MM.1S (cell line): Measurements from ENCODE around the gene CCDC90B.

Source experiments
- DNase-seq: peaks from one replicate; pipeline ENCODE4 v3.0.0-alpha.2; 2015
- H2AFZ ChIP-seq: fragments of 300-600 bp; sonication (generic); 2 replicates; pipeline ENCODE4 v1.6.0; 2016; ENCODE audit warnings: antibody characterized with exemption, low read length
- H3F3A ChIP-seq: fragments of 300-600 bp; sonication (generic); 2 replicates; pipeline ENCODE4 v1.6.1; 2016; ENCODE audit warnings: mild to moderate bottlenecking, antibody characterized with exemption, low read length, moderate library complexity, mixed read lengths; ENCODE audit not compliant: insufficient read depth
- H3K27ac ChIP-seq: fragments of 300-600 bp; sonication (generic); 2 replicates; pipeline ENCODE4 v1.5.1; 2016; ENCODE audit warnings: mild to moderate bottlenecking, low read length
- H3K27me3 ChIP-seq: fragments of 300-600 bp; sonication (generic); replicated peaks from 2 replicates; pipeline ENCODE4 v1.6.0; 2016; ENCODE audit warnings: low read length; ENCODE audit not compliant: insufficient read depth
- H3K36me3 ChIP-seq: fragments of 300-600 bp; sonication (generic); replicated peaks from 2 replicates; pipeline ENCODE4 v1.6.1; 2016; ENCODE audit warnings: mild to moderate bottlenecking, low read length, mixed read lengths; ENCODE audit not compliant: insufficient read depth
- H3K4me1 ChIP-seq: fragments of 300-600 bp; sonication (generic); 2 replicates; pipeline ENCODE4 v1.6.1; 2016; ENCODE audit warnings: low read length, mixed read lengths
- H3K4me2 ChIP-seq: fragments of 300-600 bp; sonication (generic); 2 replicates; pipeline ENCODE4 v1.6.0; 2016; ENCODE audit warnings: low read depth, low read length
- H3K4me3 ChIP-seq: fragments of 300-600 bp; sonication (generic); 2 replicates; pipeline ENCODE4 v1.5.1; 2016; ENCODE audit warnings: low read length, mixed read lengths
- H3K79me2 ChIP-seq: fragments of 300-600 bp; sonication (generic); 2 replicates; pipeline ENCODE4 v1.6.1; 2016; ENCODE audit warnings: mixed run types, low read length, mixed read lengths
- H3K9ac ChIP-seq: fragments of 300-600 bp; sonication (generic); 2 replicates; pipeline ENCODE4 v1.6.1; 2016; ENCODE audit warnings: low read length, mixed read lengths
- H3K9me2 ChIP-seq: fragments of 300-600 bp; sonication (generic); replicated peaks from 2 replicates; pipeline ENCODE4 v1.6.1; 2016; ENCODE audit warnings: mild to moderate bottlenecking, low read length, mixed read lengths; ENCODE audit not compliant: insufficient read depth
- H3K9me3 ChIP-seq: fragments of 300-600 bp; sonication (generic); replicated peaks from 2 replicates; pipeline ENCODE4 v1.6.1; 2016; ENCODE audit warnings: mild to moderate bottlenecking, low read length, mixed read lengths; ENCODE audit not compliant: insufficient read depth
- H4K20me1 ChIP-seq: fragments of 300-600 bp; sonication (generic); 2 replicates; pipeline ENCODE4 v1.6.1; 2016; ENCODE audit warnings: mild to moderate bottlenecking, low read length, moderate library complexity, mixed read lengths; ENCODE audit not compliant: insufficient read depth
- CTCF ChIP-seq: fragments of 300-600 bp; sonication (generic); IDR thresholded peaks from 2 replicates; pipeline ENCODE4 v1.5.1; 2016; ENCODE audit warnings: antibody characterized with exemption, low read length, mixed read lengths
- EZH2 ChIP-seq: fragments of 300-600 bp; sonication (generic); optimal IDR thresholded peaks from 2 replicates; pipeline ENCODE3; 2017; ENCODE audit warnings: low read depth, mild to moderate bottlenecking, antibody characterized with exemption, low read length, mixed read lengths
- EZH2phosphoT487 ChIP-seq: fragments of 300-600 bp; sonication (generic); IDR thresholded peaks from 2 replicates; pipeline ENCODE4 v1.6.1; 2018; ENCODE audit warnings: antibody characterized with exemption, low read length

CCDC90B gene

GRCh38 chr11:83256602-83257340 lies 29.4 kb downstream of the CCDC90B start:
- Histone ChIP-seq H2AFZ (no peak overlapping the region), H3K4me1 (no peaks in the 10 kb centered on the region), H3K27ac (no peak overlapping the region), H3K4me3 (no peak overlapping the region), H3F3A (no peaks in the 10 kb centered on the region), H3K9me3 (no peaks in the 10 kb centered on the region), H3K9ac (no peak overlapping the region), H4K20me1 (no peaks in the 10 kb centered on the region), H3K27me3 (no peaks in the 10 kb centered on the region), H3K4me2 (no peak overlapping the region), H3K36me3 (no peaks in the 10 kb centered on the region), H3K79me2 (no peaks in the 10 kb centered on the region), H3K9me2 (no peaks in the 10 kb centered on the region)
- no peak for DNase-seq
- TF ChIP-seq CTCF (no peak), EZH2phosphoT487 (no peak), EZH2 (no peak)

GRCh38 chr11:83255366-83255765 lies 30.8 kb downstream of the CCDC90B start:
- H3K27me3 ChIP-seq, result no peaks in the 10 kb centered on the region
- H3K27ac ChIP-seq, result no peak overlapping the region
- H3K79me2 ChIP-seq, result no peaks in the 10 kb centered on the region
- no peaks in the 10 kb centered on the region for H3K9me3 ChIP-seq
- H3F3A ChIP-seq, result no peaks in the 10 kb centered on the region
- H2AFZ ChIP-seq, result no peak overlapping the region
- no peak overlapping the region for H3K4me2 ChIP-seq
- H3K9me2 ChIP-seq, result no peaks in the 10 kb centered on the region
- H4K20me1 ChIP-seq, result no peaks in the 10 kb centered on the region
- no peak overlapping the region for H3K4me3 ChIP-seq
- TF ChIP-seq EZH2 (no peak), EZH2phosphoT487 (no peak), CTCF (no peak)
- DNase-seq, result no peak
- H3K9ac ChIP-seq, result no peak overlapping the region
- H3K36me3 ChIP-seq, result no peaks in the 10 kb centered on the region
- no peaks in the 10 kb centered on the region for H3K4me1 ChIP-seq

- no peak overlapping the region for H3K4me2 ChIP-seq
- no peaks in the 10 kb centered on the region for H3K9me2 ChIP-seq
- H3K27me3 ChIP-seq, result no peaks in the 10 kb centered on the region
- no peaks in the 10 kb centered on the region for H4K20me1 ChIP-seq
- H3K9me3 ChIP-seq, result no peaks in the 10 kb centered on the region
- no peaks in the 10 kb centered on the region for H3K36me3 ChIP-seq
- DNase-seq, result no peak
- no peaks in the 10 kb centered on the region for H3K79me2 ChIP-seq
- H3K9ac ChIP-seq, result no peak overlapping the region
- H3K27ac ChIP-seq, result no peak overlapping the region
- no peak overlapping the region for H2AFZ ChIP-seq
- peaks cover 12% of the 10 kb centered on the region for H3K4me1 ChIP-seq
- H3F3A ChIP-seq, result no peaks in the 10 kb centered on the region
- no peak overlapping the region for H3K4me3 ChIP-seq
- TF ChIP-seq EZH2phosphoT487 (no peak), CTCF (no peak), EZH2 (no peak)
Measured at GRCh38 chr11:83252941-83253340, 33.2 kb downstream of the CCDC90B start.
